Stomach (tissue), 4 donors: ENCODE results near the gene AGTRAP.

Source experiments
- EP300 ChIP-seq: sonication (generic); formaldehyde crosslinking; IDR thresholded peaks from one replicate; pipeline ENCODE4 v1.6.1; 2017; ENCODE audit warnings: antibody characterized with exemption
- POLR2A ChIP-seq, 4 donors: fragments of 450-650 bp; IDR thresholded peaks; one replicate each; pipeline ENCODE4 v1.6.1; 2016; ENCODE audit warnings: antibody characterized with exemption in 4 of 4, control low read depth in 2 of 4, mild to moderate bottlenecking in 1 of 4, moderate library complexity in 1 of 4
- TF ChIP-seq, protein P1 (sequence below), 7 experiments: fragments of 450-650 bp in 4 of 7; fragments of 200-600 bp in 3 of 7; sonication (generic) in 3 of 7; IDR thresholded peaks; one replicate each; pipeline ENCODE4 v1.5.1; 2016 to 2019; ENCODE audit warnings: antibody characterized with exemption in 7 of 7, control low read depth in 2 of 7, mild to moderate bottlenecking in 1 of 7

DNA sequence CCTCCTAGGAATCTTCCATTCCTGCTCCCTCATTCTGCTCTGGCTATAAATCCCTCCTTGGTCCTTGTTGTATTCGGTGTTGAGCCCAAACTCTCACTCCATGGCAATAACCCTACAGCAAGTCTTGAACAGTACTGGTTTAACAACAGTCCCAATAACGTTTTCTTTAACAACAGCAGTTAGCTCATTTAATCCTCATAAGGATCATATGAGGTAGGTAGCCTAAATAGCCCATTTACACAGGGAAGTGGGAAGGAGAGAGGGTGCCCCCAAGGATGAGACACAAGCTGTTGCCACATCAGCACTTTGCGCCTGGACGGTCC is 444 bp upstream of the AGTRAP start:
- TF ChIP-seq, protein P1, sequence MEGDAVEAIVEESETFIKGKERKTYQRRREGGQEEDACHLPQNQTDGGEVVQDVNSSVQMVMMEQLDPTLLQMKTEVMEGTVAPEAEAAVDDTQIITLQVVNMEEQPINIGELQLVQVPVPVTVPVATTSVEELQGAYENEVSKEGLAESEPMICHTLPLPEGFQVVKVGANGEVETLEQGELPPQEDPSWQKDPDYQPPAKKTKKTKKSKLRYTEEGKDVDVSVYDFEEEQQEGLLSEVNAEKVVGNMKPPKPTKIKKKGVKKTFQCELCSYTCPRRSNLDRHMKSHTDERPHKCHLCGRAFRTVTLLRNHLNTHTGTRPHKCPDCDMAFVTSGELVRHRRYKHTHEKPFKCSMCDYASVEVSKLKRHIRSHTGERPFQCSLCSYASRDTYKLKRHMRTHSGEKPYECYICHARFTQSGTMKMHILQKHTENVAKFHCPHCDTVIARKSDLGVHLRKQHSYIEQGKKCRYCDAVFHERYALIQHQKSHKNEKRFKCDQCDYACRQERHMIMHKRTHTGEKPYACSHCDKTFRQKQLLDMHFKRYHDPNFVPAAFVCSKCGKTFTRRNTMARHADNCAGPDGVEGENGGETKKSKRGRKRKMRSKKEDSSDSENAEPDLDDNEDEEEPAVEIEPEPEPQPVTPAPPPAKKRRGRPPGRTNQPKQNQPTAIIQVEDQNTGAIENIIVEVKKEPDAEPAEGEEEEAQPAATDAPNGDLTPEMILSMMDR (IDR thresholded peaks at IDR 0.05) = no peak
- TF ChIP-seq EP300 (no peak), POLR2A (IDR thresholded peaks at IDR 0.05) (no peak)
